Measurements from ENCODE around the gene DCHS1. TPM values are rescaled to one million over a fixed set of nuclear protein-coding genes. Genes with fewer than 3 reads are reported as not detected.

The DCHS1 gene
- total and polyA plus RNA-seq, 10 donors: 1.9 to 58.8 (median 36.3) TPM

DNA sequence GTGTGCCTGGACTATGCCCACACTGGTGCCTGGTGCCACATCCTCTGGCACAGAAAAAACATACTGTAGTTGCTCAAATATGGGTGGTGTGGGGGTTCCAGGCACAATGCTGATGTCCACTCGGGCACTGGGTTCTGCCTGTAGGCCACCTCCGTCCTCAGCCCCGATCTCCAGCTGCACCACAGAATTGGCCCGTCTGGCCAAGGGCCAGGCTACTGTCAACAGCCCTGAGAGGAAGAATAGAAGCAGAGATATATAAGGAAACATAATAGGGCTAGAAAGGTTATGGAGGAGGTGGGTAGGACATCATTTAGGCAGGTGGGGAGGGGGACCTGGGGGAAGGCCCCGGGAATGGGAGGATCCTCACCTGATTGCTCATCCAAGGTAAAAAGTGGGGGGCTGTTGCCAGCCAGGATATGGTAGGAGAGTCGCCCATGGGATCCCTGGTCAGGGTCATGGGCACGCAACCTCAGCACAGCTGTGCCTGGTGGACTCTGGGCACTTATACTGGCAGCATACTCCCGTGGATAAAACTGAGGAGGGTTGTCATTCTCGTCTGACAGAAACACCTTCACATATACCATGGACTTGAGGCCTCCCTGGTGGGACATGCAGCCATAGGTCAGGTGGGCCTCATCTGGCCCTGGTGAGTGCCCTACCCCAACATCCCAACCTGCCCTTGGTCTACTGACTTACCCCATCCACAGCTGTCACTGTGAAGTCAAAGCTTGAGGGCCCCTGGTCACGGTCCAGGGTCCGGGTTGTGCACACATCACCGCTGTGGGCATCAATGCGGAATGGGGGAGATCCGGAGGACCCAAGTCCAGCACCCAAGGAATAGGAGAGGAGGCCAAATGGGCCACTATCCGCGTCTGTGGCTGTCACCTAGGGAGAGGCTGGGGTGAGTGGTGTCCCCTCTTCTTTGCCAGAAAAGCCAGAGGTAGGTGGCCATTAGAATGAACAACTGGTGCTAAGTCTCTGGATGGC lies 21.9 kb downstream of the DCHS1 start:
- TF ChIP-seq, protein P1, sequence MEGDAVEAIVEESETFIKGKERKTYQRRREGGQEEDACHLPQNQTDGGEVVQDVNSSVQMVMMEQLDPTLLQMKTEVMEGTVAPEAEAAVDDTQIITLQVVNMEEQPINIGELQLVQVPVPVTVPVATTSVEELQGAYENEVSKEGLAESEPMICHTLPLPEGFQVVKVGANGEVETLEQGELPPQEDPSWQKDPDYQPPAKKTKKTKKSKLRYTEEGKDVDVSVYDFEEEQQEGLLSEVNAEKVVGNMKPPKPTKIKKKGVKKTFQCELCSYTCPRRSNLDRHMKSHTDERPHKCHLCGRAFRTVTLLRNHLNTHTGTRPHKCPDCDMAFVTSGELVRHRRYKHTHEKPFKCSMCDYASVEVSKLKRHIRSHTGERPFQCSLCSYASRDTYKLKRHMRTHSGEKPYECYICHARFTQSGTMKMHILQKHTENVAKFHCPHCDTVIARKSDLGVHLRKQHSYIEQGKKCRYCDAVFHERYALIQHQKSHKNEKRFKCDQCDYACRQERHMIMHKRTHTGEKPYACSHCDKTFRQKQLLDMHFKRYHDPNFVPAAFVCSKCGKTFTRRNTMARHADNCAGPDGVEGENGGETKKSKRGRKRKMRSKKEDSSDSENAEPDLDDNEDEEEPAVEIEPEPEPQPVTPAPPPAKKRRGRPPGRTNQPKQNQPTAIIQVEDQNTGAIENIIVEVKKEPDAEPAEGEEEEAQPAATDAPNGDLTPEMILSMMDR (IDR thresholded peaks at IDR 0.05 in 8 of 11, conservative IDR thresholded peaks at IDR 0.05 in 3 of 11): no peak
- TF ChIP-seq POLR2AphosphoS5 (IDR thresholded peaks at IDR 0.05): peak in 2 of 3 donors; percentile 25 to 44
- no peak for TF ChIP-seq POLR2A (IDR thresholded peaks at IDR 0.05)
- H3K9me3 ChIP-seq: no peaks in the 10 kb centered on the region
- peak overlapping the region in 7 of 8 donors; percentile 59 to 84 (median 76) for H3K27ac ChIP-seq
- peaks cover 0 to 47% (median 36%) of the 10 kb centered on the region in 6 donors for H3K36me3 ChIP-seq
- no peak for DNase-seq
- WGBS, 5 donors: 75 to 94% (median 87%) methylated on average over 15 to 16 of the region's 16 CpGs
- H3K4me1 ChIP-seq: peaks cover 39 to 57% (median 53%) of the 10 kb centered on the region in 6 donors
- no peak overlapping the region for H3K4me3 ChIP-seq
- no peaks in the 10 kb centered on the region for H3K27me3 ChIP-seq (replicated peaks in 1 of 7)
- intact Hi-C loops (cut with DNase I; ENCODE audit: low total_unique reads): no loop called here

DNA sequence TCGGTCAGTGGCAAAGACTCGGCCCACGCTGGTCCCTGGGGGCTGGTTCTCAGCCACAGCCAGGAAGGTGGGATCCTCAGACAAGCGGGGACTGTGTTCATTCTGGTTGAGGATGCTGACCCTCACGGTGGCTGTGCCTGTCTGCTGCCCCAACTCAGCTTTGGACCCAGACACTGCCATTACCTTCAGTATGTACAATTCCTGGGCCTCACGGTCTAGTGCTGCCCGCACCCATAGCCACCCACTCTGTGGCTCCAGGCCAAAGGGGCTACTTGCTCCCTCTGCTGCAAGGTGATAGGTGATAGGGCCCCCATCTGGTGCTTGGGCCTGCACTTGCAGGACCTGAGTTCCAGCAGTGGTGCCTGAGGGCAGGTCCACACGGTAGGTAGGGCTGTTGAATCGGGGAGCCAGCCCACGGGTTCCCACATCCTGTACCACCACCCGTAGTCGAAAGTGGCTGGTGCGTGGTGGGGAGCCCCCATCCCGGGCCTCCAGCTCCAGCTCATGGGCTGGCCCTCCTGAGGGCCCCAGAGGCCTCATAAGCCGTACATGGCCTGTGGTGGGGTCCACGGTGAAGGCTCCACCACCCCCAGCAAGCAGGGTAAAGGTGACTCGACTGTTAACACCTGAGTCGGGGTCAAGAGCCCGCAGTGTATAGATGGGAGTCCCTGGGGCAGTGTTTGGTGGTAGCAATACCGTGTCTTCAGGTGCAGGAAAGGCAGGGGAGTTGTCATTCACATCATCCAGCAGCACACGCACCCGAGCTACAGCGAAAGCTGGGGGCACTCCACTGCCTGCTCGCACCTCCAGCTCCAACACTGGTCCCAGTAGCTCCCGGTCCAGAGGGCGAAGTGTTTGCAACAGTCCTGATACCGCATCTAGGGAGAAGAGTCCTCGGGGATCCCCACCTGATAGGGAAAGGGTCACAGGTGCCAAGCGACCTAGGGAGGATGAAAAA lies 23.2 kb downstream of the DCHS1 start:
- Histone ChIP-seq H3K9me3 (no peaks in the 10 kb centered on the region), H3K4me1 (peaks cover 36 to 54% (median 53%) of the 10 kb centered on the region in 6 donors), H3K36me3 (peaks cover 0 to 50% (median 38%) of the 10 kb centered on the region in 6 donors), H3K4me3 (no peak overlapping the region), H3K27ac (peak overlapping the region in 1 of 8 donors; percentile 84), H3K27me3 (replicated peaks in 1 of 7) (no peaks in the 10 kb centered on the region)
- intact Hi-C loops (cut with DNase I; ENCODE audit: low total_unique reads): no loop called here
- DNase-seq: no peak
- WGBS, 5 donors: 83 to 91% (median 88%) methylated on average over 19 to 29 of the region's 29 CpGs
- TF ChIP-seq POLR2A (IDR thresholded peaks at IDR 0.05) (no peak), POLR2AphosphoS5 (IDR thresholded peaks at IDR 0.05) (peak in 1 of 3 donors; percentile 23)
- TF ChIP-seq, protein P1 (IDR thresholded peaks at IDR 0.05 in 8 of 11, conservative IDR thresholded peaks at IDR 0.05 in 3 of 11): no peak

- WGBS, 5 donors: 88 to 96% (median 88%) methylated on average over 11 of the region's 11 CpGs
- H3K27ac ChIP-seq: no peak overlapping the region
- TF ChIP-seq, protein P1 (IDR thresholded peaks at IDR 0.05 in 8 of 11, conservative IDR thresholded peaks at IDR 0.05 in 3 of 11): no peak
- TF ChIP-seq POLR2AphosphoS5 (IDR thresholded peaks at IDR 0.05) (no peak), POLR2A (IDR thresholded peaks at IDR 0.05) (no peak)
- no peaks in the 10 kb centered on the region for H3K9me3 ChIP-seq
- H3K4me1 ChIP-seq: peaks cover 34 to 55% (median 53%) of the 10 kb centered on the region in 6 donors
- peak; percentile 56 for DNase-seq
- no peak overlapping the region for H3K4me3 ChIP-seq
- no peaks in the 10 kb centered on the region for H3K27me3 ChIP-seq (replicated peaks in 1 of 7)
- H3K36me3 ChIP-seq: peaks cover 0 to 60% (median 38%) of the 10 kb centered on the region in 6 donors
- intact Hi-C loops (cut with DNase I; ENCODE audit: low total_unique reads): no loop called here
These were observed 24.2 kb downstream of the DCHS1 start for GRCh38 chr11:6631361-6631890.

Data from spleen (tissue), 11 donors.